H1 (cell line): Measurements from ENCODE around the gene AP2A2.

Experiments
- EZH2 ChIP-seq: fragments of 200-600 bp; sonication (generic); IDR thresholded peaks from 2 replicates; pipeline ENCODE4 v1.7.1; 2012; ENCODE audit warnings: low read depth, mild to moderate bottlenecking, moderate library complexity, low read length, inconsistent platforms; ENCODE audit not compliant: severe bottlenecking
- POLR2A ChIP-seq, 2 experiments: IDR thresholded peaks; 1 replicate in 1 of 2; 2 replicates in 1 of 2; pipeline ENCODE4 v1.6.1; 2011; ENCODE audit warnings: low read depth in 2 of 2, low read length in 2 of 2, mild to moderate bottlenecking in 2 of 2; ENCODE audit errors: control extremely low read depth in 1 of 2
- SRF ChIP-seq: IDR thresholded peaks from 2 replicates; pipeline ENCODE4 v1.6.1; 2011; ENCODE audit warnings: mild to moderate bottlenecking, low read depth, low read length, moderate library complexity
- YY1 ChIP-seq: IDR thresholded peaks from 2 replicates; pipeline ENCODE4 v1.6.1; 2011; ENCODE audit warnings: low read depth, mild to moderate bottlenecking, low read length
- TF ChIP-seq, protein P1 (sequence below), 3 experiments: IDR thresholded peaks; 1 replicate in 2 of 3; 2 replicates in 1 of 3; pipeline versions ENCODE4 v1.5.1 to v1.6.1; 2011; ENCODE audit warnings: low read length in 3 of 3, mild to moderate bottlenecking in 3 of 3, inconsistent platforms in 2 of 3, low read depth in 1 of 3, moderate library complexity in 1 of 3; ENCODE audit not compliant: insufficient read depth in 1 of 3; ENCODE audit errors: control extremely low read depth in 1 of 3

DNA sequence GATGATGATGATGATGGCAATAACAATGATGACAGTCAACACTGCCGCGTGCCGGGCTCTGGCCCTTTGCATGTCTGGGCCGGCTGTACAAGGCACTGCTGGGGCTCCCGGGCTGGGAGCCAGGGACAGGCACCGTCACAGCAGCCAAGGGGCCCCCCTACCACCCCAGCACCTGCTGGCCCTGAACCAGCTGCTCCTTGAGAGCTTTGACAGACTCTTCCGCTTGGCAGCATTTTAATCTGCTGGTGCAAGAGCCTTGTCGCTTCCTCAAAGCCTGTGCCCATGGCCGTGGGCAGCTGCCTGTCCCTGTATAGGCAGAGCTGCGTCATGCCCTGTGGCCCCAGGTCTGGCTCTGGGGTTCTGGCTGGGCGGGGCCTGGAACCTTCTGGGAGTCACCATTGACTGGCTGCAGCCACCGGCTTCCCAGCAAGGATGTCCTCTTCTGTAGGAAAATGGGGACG is 123.8 kb downstream of the AP2A2 start:
- TF ChIP-seq, protein P1, sequence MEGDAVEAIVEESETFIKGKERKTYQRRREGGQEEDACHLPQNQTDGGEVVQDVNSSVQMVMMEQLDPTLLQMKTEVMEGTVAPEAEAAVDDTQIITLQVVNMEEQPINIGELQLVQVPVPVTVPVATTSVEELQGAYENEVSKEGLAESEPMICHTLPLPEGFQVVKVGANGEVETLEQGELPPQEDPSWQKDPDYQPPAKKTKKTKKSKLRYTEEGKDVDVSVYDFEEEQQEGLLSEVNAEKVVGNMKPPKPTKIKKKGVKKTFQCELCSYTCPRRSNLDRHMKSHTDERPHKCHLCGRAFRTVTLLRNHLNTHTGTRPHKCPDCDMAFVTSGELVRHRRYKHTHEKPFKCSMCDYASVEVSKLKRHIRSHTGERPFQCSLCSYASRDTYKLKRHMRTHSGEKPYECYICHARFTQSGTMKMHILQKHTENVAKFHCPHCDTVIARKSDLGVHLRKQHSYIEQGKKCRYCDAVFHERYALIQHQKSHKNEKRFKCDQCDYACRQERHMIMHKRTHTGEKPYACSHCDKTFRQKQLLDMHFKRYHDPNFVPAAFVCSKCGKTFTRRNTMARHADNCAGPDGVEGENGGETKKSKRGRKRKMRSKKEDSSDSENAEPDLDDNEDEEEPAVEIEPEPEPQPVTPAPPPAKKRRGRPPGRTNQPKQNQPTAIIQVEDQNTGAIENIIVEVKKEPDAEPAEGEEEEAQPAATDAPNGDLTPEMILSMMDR (IDR thresholded peaks at IDR 0.05; ENCODE audit: control extremely low read depth in 1 of 3, insufficient read depth in 1 of 3, low read depth in 1 of 3, low read length in 3 of 3), result no peak
- TF ChIP-seq YY1 (no peak), EZH2 (no peak), SRF (no peak), POLR2A (IDR thresholded peaks at IDR 0.05; ENCODE audit: control extremely low read depth in 1 of 2, low read depth in 2 of 2, low read length in 2 of 2) (no peak)
